DOHH2 (cell line): ENCODE results near the gene SIGLEC11.

Experiments
- EZH2phosphoT487 ChIP-seq: fragments of 200-600 bp; sonication (generic); IDR thresholded peaks from 2 replicates; pipeline ENCODE4 v1.6.1; 2017; ENCODE audit warnings: borderline replicate concordance, mild to moderate bottlenecking, antibody characterized with exemption, low read length, moderate library complexity, mixed read lengths
- TF ChIP-seq, protein P1 (sequence below): fragments of 200-600 bp; sonication (generic); IDR thresholded peaks from one replicate; pipeline ENCODE4 v1.5.1; 2014; ENCODE audit warnings: antibody characterized with exemption, mild to moderate bottlenecking, low read depth, low read length; ENCODE audit not compliant: poor library complexity, severe bottlenecking

- TF ChIP-seq, protein P1, sequence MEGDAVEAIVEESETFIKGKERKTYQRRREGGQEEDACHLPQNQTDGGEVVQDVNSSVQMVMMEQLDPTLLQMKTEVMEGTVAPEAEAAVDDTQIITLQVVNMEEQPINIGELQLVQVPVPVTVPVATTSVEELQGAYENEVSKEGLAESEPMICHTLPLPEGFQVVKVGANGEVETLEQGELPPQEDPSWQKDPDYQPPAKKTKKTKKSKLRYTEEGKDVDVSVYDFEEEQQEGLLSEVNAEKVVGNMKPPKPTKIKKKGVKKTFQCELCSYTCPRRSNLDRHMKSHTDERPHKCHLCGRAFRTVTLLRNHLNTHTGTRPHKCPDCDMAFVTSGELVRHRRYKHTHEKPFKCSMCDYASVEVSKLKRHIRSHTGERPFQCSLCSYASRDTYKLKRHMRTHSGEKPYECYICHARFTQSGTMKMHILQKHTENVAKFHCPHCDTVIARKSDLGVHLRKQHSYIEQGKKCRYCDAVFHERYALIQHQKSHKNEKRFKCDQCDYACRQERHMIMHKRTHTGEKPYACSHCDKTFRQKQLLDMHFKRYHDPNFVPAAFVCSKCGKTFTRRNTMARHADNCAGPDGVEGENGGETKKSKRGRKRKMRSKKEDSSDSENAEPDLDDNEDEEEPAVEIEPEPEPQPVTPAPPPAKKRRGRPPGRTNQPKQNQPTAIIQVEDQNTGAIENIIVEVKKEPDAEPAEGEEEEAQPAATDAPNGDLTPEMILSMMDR = no peak
- no peak for TF ChIP-seq EZH2phosphoT487
Measured at GRCh38 chr19:49954933-49955332, 6.0 kb downstream of the SIGLEC11 start.
